GM18508 (cell line): ENCODE results near the gene FGGY.
"Not testable (repeated sequence)": the region's sequence is repeated elsewhere in the genome, so short reads cannot be mapped to it uniquely, and the experiment has no call there.

Source experiments
- ATAC-seq: cut with Tn5 transposase; IDR thresholded peaks from one replicate; pipeline ENCODE4 v1.9.1; 2021; ENCODE audit warnings: moderate number of reproducible peaks; ENCODE audit not compliant: insufficient read depth, unreplicated experiment

The FGGY gene

GRCh38 chr1:59473831-59474230, 176.9 kb downstream of the FGGY start:
- ATAC-seq: no peak

GRCh38 chr1:59474496-59474895, 177.6 kb downstream of the FGGY start:
- ATAC-seq: no peak

- no peak for ATAC-seq
These were observed 178.8 kb downstream of the FGGY start for GRCh38 chr1:59475737-59476136.

GRCh38 chr1:59477286-59477685, 180.4 kb downstream of the FGGY start:
- ATAC-seq: no peak

GRCh38 chr1:59477867-59478266, 181.0 kb downstream of the FGGY start:
- no peak for ATAC-seq

- no peak for ATAC-seq
These were observed 181.9 kb downstream of the FGGY start for GRCh38 chr1:59478822-59479221.

- ATAC-seq: no peak
These were observed 183.4 kb downstream of the FGGY start for GRCh38 chr1:59480188-59480888.

GRCh38 chr1:59481881-59482505, 185.1 kb downstream of the FGGY start:
- no peak for ATAC-seq

GRCh38 chr1:59482986-59483385, 186.1 kb downstream of the FGGY start:
- no peak for ATAC-seq

- no peak for ATAC-seq
These were observed 187.2 kb downstream of the FGGY start for GRCh38 chr1:59484096-59484495.

- no peak for ATAC-seq
These were observed 188.3 kb downstream of the FGGY start for GRCh38 chr1:59485171-59485570.

- no peak for ATAC-seq
These were observed 189.1 kb downstream of the FGGY start for GRCh38 chr1:59485949-59486348.

- ATAC-seq: no peak
These were observed 189.7 kb downstream of the FGGY start for GRCh38 chr1:59486615-59487014.

- ATAC-seq: no peak
These were observed 190.6 kb downstream of the FGGY start for GRCh38 chr1:59487335-59488031.

- ATAC-seq: no peak
These were observed 195.6 kb downstream of the FGGY start for GRCh38 chr1:59492500-59492899.

- ATAC-seq: no peak
These were observed 197.4 kb downstream of the FGGY start for GRCh38 chr1:59494145-59494833.

GRCh38 chr1:59496156-59496555, 199.3 kb downstream of the FGGY start:
- ATAC-seq: not testable (repeated sequence)

- no peak for ATAC-seq
These were observed 200.7 kb downstream of the FGGY start for GRCh38 chr1:59497616-59498015.

- ATAC-seq: no peak
These were observed 201.7 kb downstream of the FGGY start for GRCh38 chr1:59498640-59499039.

GRCh38 chr1:59499273-59499942, 202.5 kb downstream of the FGGY start:
- no peak for ATAC-seq
